Testis (tissue), 2 donors: ENCODE data around the gene UBE4A.

Experiments used
- POLR2A ChIP-seq: fragments of 450-650 bp; IDR thresholded peaks from one replicate; pipeline ENCODE4 v1.6.1; 2017; ENCODE audit warnings: antibody characterized with exemption, mild to moderate bottlenecking, moderate library complexity
- TF ChIP-seq, protein P1 (sequence below), 3 experiments: fragments of 450-650 bp in 2 of 3; fragments of 200-600 bp in 1 of 3; sonication (generic) in 1 of 3; IDR thresholded peaks; one replicate each; pipeline ENCODE4 v1.5.1; 2016 to 2019; ENCODE audit warnings: antibody characterized with exemption in 3 of 3, mild to moderate bottlenecking in 2 of 3, moderate library complexity in 1 of 3

DNA sequence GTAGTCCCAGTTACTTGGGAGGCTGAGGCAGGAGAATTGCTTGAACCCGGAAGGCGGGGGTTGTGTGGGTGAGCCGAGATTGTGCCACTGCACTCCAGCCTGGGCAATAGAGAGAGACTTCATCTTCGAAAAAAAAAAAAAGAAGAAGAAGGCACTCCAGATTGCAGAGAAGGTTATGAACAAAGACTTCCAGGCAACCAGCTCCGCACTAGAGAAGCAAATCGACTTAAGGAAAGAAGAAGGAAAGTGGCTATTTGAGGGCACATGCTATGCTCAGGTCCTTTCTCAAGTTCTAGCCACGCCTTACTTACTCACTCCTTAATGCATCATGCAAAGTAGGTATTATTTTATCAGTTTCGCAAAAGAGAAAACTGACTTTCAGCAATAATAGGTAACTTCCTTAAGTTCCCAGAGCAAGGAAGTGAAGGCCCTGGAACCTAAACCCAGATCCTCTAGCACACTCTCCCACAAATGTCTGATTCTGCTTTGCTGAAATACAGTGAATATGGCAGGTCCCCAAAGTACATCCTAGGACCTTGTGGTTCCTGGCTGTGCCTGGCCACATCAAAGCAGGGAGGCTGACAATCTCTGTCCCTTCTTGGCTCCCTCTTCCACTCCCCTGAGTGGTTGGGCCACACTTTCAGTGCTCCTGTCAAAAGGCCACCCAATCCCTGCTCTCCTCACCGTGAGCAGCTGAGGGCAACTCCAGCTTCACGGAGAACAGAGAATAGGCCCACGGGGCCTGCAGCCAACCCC, 40.6 kb upstream of the UBE4A start:
- no peak for TF ChIP-seq POLR2A
- TF ChIP-seq, protein P1, sequence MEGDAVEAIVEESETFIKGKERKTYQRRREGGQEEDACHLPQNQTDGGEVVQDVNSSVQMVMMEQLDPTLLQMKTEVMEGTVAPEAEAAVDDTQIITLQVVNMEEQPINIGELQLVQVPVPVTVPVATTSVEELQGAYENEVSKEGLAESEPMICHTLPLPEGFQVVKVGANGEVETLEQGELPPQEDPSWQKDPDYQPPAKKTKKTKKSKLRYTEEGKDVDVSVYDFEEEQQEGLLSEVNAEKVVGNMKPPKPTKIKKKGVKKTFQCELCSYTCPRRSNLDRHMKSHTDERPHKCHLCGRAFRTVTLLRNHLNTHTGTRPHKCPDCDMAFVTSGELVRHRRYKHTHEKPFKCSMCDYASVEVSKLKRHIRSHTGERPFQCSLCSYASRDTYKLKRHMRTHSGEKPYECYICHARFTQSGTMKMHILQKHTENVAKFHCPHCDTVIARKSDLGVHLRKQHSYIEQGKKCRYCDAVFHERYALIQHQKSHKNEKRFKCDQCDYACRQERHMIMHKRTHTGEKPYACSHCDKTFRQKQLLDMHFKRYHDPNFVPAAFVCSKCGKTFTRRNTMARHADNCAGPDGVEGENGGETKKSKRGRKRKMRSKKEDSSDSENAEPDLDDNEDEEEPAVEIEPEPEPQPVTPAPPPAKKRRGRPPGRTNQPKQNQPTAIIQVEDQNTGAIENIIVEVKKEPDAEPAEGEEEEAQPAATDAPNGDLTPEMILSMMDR (IDR thresholded peaks at IDR 0.05), result no peak
